Esophagus mucosa (tissue), 1 donor: ENCODE results near the gene UNCX. TPM values are rescaled to one million over a fixed set of nuclear protein-coding genes. Genes with fewer than 3 reads are reported as not detected.

Experiments used
- ATAC-seq: fragments of 200-7000 bp; cut with Tn5 transposase; one replicate; pipeline ENCODE4 v1.9.1; 2020
- total RNA-seq: library from RNA; stranded (reverse); gene quantifications from one replicate; pipeline ENCODE4 v1.2.4, GENCODE V29; 2023
- donor health status: DM: yes; HTN: yes; CAD: no.

Gene UNCX
- total RNA-seq, 1 donor from 2014 or later: not detected

DNA sequence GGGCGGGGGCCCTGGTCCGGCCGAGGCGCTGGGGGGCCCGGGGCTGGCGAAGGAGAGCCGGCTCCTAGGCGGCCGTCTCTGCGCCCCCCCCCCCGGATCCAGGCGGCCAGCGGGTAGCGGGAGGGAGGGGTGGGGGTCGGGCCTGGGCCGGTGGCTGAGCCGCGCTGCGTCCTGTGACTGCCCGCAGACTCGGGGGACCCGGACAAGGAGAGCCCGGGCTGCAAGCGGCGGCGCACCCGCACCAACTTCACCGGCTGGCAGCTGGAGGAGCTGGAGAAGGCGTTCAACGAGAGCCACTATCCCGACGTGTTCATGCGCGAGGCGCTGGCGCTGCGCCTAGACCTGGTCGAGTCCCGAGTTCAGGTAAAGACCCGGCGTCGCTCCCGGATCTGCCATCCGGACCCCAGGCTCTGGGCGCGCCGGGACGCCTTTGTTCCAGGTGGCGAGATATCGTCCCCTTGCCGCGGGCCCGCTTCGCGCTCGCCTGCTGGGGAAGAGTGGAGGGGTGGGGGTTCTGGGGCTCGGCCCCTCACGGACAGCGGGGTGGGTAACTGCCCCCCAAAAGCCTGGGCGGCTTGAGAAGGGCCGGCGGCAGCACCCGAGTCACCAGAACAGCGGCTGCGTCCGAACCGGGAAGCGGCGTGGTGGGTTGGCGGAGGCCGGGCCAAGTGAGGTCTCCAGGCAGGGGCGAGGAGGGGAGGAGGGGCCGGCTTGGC is 819 bp downstream of the UNCX start:
- ATAC-seq: no peak

DNA sequence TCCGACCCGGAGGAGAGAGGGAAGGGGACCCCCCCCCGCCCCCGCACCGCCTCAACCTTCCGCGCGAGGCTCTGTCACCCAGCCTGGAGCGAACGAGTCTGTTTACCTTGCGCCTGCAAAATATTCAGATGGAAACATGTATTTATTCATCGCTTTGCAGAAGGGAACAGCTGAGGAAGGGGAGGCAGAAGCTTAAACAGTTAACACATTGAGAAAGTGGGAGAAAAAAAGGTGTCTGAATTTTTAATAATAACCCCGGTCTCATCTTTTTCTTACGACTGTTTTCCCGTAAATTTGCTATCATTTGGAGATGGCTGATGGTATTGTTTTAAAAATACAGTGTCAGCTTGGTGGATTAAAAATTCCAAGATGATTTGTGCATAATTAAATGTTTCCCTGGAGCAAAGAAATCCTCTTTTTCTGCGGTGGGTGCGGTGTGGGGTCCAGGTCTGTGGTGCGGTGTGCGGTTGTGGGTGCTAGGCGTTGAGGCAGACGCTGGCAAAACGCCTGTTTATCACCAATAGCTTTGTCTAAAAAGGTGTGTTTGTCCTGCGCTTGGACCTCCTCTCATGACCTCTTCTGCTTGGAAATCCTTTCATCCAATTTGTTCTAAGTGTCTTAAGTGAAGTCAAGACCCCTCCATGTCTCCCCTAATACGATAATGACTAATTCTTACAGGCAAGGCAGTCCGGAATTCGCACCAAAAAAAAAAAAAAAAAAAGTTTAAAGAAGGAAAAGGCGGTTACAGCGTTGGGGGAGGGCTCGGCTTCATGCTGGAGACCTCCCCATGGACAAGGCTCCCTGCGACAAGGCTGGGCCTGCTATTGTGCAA is 1.6 kb downstream of the UNCX start:
- no peak for ATAC-seq

DNA sequence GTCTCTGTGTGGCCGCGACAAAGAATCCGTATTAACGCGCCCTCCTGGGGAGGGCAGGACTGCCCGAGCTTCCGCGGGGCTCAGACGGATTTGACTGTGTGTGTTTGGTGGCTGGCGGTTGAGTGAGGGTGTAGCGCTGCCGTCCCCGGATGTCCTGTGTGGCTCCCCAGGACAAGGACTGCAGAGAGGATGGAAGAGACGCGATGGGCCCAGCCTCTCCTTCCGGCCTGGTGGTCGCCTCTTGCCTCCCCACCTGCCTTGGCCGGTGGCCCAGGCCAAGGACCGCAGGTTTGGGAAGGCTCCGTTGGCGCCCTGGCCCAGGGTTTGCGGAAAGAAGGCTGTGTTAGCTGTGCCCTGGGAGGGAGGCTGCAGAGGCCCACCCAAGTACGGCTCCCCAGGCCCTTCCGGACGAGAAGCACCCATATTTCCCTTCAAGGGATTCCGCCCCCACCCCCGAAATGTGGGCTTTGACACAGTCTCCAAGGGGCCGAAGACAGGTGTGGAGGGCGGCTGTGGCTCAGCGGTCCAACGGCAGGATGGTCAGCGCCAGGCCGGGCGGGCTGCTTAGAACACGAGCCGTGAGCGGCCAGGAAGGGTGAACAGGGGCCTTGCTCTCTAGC is 2.3 kb downstream of the UNCX start:
- ATAC-seq: no peak

DNA sequence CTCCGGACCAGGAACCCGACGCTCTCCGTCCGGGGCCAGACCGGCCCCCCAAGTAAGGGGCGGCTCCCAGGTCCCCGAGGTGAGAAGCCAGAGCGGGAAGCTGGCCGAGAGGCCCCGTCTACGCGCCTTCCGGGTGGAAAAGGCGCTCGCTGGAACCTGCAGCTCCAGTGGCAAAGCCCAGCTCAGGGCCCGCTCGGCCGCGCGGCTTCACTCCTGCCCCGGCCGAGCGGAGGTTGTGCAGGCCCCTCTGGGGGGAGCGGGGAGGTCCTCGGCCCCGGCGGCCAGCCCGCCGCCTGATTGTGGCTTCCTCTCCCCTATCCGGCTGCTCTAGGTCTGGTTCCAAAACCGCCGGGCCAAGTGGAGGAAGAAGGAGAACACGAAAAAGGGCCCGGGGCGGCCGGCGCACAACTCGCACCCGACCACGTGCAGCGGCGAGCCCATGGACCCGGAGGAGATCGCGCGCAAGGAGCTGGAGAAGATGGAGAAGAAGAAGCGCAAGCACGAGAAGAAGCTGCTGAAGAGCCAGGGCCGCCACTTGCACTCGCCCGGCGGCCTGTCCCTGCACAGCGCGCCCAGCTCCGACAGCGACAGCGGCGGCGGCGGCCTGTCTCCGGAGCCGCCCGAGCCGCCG is 2.9 kb downstream of the UNCX start:
- ATAC-seq: no peak

DNA sequence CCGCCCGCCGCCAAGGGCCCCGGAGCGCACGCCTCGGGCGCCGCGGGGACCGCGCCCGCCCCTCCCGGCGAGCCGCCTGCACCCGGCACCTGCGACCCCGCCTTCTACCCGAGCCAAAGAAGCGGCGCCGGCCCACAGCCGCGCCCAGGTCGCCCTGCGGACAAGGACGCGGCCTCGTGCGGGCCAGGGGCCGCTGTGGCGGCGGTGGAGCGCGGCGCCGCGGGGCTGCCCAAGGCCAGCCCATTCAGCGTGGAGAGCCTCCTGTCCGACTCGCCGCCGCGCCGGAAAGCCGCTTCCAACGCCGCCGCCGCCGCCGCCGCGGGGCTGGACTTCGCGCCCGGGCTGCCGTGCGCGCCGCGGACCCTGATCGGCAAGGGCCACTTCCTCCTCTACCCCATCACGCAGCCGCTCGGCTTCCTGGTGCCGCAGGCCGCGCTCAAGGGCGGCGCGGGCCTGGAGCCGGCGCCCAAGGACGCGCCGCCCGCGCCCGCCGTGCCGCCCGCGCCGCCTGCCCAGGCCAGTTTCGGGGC is 3.5 kb downstream of the UNCX start:
- no peak for ATAC-seq

DNA sequence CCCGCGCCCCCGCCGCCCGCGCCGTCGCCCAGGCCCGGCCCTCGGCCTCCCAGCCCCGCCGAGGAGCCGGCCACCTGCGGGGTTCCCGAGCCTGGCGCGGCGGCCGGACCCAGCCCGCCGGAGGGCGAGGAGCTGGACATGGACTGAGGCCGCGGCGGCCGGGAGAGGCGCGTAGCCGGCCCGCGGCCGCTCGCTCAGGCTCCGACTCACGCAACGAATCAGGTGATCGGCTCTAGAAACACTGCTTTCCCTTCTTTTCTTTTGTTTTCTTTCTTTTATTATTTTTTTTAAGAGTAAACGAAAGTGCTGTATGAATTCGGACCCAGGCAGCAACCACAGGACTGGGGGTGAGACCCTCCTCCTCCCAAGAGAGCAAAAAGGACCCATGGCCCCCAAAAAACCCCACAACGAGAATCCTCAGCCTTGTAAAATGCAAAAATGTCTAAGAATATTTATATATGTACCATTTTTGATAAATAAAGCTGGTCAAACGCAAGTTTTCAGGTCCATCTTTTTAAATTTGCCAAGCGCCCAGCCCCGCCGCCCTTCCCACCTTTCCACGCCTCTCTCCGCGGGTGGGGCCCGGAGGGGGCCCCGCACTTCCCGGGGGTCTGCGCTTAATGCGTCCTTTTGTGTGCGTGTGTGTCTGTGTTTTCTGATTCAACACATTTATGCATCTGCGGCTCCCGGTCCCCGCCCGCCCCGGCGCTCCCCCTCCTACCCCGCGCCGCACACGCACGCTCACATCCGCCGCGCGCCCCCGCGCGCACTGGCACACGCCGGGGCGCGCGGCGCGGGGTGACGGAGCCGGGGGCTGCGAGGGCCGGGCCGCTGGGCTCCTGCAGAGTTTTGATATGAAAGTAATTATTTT is 4.4 kb downstream of the UNCX start:
- no peak for ATAC-seq

DNA sequence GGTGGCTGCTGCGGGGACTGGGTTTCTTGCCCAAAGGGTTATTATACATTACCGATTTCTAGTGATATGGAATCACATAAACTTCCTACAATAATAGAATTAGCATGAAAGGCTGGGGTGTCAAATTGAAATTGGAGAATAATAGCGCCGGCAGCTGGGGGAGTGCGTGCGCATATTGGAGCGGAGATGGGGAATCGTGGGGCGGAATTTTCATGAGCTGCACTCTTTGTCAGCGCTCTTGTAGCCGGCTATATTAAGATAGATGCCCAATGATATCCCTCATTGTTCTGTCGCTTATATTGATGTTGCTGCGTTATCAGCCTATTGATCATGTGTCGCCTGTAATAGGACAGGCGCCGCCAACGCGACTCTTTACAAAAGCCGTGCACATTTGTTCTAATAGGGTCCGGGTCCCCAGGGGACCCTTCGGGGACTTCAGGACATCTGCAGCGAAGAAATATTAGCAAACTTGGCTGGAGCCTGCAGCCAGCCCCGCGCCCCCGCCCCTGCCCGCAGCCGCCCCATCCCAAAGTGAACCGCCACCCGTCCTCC is 5.1 kb downstream of the UNCX start:
- ATAC-seq: no peak

DNA sequence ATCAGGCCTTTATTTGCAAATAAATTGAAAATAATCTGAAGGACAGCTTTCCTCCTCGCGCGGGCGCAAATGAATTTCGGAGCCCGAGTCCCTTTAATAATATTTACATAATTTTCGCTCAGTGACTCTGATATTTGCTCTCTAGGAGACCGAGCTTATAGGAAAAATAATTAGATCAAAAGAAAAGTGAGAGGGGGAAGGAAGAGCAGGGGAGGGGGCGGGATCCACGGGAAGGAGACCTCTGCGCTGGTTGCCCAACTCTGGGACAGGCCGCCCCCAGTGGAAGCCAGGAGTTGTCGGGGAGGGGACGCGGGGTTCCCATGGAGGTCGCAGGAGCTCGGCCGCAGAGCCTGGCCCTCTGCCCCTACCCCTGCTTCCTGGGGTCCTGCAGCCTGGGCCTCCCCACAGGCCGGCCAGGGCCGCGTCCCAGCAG is 5.8 kb downstream of the UNCX start:
- ATAC-seq: no peak

DNA sequence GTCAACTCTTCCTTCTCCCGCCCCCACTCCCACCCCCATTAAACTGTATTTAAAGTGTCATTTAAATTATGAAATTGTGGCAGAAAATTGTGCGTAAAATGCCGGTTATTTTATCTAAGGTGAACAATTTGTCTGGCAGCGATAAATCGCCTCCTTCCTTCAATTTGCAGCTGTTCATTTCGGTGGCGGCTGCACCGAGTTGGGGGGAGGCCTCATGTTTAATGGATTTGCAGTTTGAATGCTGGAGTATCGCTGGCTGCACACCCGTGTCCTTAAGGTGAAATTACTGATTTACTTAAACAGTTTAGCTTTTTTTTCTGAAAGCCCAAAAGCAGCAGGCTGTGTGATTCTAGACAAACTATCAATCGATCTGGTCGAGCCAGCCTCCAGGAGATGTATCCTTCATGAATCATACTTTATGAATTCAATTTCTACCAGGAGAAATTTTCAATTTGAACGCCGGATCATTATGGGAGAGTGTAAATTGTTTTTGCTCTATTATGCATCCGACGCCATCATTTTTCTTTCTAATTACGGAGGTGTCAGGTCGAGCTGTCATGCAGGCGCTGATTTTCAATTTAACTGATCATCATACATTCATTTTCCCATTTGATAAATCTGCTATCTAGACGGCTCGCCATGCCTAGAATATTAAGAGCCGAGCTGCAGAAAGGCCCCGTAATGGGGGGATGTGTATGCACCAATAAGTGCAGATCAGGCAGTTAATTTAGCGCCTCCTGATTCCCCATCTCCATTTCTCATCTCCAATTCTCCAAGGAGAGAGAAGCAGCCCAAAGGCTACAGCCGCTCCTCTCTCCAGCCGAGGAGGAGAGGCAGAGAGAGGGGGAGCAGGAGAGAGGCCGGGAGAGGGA is 6.5 kb downstream of the UNCX start:
- no peak for ATAC-seq

DNA sequence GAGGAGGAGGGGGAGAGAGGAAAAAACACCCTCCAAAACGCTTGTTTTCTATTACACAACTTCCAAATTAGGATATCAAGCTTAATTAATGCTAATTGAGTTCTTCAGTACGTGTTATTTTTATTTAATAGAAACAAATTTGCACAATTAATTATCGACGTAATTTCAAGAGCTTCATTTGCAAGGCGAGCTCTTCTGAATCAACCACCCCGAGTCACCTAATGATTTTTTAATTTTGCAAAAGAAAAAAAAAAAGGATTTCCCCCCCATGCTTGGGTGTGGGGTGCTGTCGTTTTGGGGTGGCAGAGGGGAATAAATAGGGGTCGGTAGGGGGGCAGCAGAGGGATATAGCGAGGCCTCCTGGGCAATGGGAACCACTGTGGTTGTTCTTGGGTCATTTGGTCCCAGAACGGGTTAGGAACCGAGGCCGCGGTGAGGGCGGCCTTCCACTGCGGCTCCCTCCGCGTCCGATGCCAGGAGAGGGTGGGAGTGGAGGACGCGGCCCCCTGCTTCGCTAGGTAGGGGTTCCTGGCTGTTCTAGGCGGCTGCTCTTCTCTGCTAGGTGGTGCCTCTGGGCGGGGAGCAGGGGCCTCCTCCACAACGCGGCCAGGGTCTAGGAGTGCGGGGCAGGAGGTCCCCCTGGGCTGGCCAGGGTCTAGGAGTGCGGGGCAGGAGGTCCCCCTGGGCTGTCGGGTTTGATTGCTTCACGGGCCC is 7.3 kb downstream of the UNCX start:
- ATAC-seq: no peak

DNA sequence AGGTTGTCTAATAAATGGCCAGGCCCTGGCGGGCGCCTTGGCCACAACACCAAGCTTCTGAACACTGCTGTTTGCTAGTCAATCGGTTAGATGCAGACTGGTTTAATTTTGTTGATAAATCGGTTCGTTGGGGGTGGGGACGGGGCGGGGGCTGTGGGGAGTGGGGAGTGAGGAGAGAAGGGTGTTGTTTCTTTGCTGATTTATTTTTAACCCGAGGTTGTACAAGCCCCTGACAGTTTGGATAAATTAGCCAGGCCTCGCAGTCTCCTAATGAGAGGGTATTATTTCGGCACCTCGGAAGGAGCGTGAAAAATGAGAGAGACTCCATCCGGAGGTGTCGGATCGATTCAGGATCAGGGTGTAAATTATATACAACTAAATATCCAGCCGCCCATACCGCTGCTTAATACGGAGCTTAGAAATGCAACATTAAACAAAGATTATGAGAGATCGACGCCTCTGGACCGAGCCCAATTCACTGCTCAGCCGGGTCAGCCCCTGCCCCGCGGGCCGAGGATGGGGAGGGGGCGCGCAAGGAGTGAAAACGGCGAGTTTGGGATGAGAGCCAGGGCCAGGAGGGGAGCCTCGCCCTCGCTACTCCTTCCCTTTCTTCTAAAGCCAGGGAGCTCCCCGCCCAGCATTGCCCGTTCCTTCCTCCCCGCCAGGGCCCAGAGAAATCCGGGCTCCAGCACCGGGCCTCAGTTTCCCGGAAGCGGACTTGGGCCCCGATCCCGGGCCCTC is 8.0 kb downstream of the UNCX start:
- ATAC-seq: no peak

DNA sequence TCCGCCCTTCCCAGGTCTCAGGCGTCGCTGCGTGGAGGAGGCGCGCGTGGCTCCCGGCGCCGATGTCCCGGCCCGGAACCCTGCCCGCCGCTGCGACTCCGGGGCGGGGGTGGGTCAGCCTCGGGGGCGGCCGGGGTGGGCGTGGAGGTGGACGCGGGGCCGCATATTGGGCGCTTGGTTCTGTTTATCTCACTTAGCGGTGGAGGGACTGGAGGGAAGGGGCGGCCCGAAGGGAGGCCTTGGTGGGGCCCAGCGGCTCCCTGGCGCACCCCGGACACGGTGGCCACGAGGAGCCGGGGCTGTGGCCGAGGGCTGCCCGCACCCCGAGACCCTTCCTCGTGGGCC is 8.6 kb downstream of the UNCX start:
- no peak for ATAC-seq

DNA sequence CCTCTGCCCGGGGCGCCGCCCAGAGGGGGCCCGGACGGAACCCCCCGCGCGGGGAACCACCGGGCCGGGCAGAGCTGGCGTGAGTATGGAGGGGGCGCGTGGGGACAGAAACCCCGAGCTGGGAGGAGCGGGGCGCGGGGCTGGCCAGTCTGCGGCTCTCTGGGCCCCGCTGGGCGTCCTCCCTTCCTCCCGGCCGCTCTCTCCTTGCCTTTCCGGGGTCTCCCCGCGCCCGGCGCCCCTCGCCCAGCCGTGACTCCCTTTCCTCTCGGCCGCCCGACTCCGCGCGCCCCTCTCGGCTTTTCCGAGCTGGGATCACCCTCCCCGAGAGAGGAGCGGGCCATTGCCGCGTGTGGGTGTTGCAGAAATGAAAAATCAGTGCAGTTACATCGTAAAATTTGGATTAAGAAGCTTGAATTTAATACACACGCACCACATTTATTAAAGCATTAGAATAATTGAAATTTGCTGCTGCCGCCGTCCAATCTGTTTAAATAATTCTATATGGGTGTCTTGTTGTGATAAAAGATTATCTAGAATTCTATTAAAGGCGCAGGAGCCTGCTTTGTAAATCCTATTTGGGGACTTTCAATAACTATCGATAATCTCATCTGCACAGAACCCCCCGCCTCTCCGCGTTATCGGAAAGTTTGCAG is 9.1 kb downstream of the UNCX start:
- no peak for ATAC-seq

DNA sequence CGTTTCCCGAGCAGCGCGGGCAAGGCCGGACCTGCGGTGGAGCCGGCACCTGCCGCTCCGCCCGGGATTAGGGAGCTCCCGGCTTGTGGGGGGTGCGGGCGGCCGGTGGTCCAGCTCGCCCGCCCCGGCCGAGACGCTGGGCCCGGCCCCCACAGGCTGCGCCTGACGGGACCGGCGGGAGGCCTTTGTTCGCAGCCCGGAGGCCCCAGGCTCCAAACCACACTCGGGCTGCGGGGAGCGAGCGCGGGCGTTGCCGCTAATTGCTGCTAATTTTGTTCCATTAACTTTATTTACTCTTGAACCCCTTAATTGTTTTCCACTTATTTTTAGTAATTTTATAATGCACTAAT is 9.6 kb downstream of the UNCX start:
- ATAC-seq: no peak

DNA sequence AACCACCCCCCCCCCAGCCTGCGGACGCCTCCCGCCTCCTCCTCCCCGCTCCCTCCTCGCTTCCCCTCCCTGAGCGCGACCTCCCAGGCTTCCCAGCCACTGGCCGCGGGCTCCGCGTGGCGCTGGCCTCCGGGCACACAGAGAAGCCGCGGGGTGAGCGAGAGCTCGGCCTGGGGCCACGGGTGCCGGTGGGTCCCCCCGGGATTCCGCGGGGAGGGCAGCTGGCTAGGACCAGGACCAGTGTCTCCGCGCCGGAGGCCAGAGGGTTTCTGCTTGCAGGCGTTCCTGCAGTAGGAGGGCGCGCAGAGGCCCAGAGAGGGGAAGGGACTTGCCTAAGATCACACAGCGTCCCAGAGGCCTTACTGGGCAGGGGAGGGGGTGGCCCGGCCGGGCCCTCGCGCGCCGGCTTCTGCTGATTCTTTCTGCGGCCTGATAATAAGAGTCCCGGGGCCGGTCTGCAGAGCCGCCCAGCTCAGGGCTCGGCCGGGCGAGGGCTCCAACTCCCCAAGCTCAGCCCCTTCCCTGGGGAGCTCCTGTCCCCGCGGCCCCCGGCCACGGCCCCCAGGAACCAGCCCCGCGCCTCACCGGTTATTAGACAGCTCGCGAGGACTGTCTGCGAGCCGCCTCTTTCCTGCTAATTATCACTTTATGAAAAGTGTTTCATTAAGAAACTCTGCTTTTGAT is 10.1 kb downstream of the UNCX start:
- ATAC-seq: no peak

DNA sequence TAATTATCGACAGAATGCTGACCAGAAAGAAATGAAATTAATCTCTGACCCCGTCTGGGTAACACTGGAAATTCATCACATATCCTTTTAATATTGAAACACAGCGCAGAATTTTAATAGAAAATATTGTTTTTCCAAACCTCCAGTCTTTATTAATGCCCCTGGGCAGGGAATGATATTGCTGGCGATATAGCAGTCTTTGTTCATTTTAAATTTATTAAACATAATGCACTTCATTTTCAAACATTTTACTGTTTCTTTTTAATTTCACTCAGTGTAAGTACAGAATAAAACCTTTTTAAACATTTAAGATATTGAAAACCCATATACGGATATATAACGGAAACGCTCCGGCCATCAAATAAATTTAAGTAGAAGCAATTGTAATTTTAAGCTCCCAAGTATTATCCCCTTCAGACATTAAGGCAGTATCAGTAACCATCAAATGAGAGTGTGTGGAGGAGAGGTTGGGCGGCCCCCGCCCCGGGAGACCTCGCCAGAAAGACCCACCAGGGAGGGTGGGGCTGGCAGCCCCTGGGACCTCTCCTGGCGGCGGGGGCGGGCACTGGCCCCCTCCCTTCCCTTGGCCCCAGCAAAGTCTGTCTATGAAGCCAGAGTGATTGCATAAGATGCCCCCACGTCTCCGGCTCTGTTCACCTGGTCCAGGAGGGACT is 10.8 kb downstream of the UNCX start:
- ATAC-seq: no peak

DNA sequence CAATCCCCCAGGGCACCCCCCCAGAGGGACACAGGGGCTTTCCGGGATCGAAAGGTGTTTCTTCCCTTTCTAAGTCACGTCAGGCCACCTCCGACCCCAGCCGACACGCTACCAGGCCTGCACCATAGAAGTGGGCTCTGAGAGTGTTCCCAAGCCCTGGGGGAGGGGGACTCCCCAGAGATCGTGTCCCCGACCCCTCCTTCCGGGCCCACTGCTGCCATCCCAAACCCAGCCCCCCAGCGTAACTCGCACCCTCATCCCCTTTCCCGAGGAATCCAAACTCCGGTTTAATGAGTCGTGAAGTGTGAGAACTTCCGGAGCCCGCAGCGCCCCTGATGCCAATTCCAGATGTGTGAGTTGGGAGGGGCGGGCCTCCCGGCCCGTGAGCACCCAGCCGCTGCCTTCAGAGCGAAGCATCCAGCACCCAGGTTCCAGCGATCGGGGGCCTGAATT is 11.3 kb downstream of the UNCX start:
- no peak for ATAC-seq
